HG02840 (cell line): ENCODE data around the gene PARD3B.
"Not testable (repeated sequence)": the region's sequence is repeated elsewhere in the genome, so short reads cannot be mapped to it uniquely, and the experiment has no call there.

Experiments
- ATAC-seq: cut with Tn5 transposase; IDR thresholded peaks from one replicate; pipeline ENCODE4 v1.9.1; 2021; ENCODE audit warnings: mild to moderate bottlenecking, moderate library complexity, moderate number of reproducible peaks; ENCODE audit not compliant: unreplicated experiment, low FRiP score

Gene PARD3B

DNA sequence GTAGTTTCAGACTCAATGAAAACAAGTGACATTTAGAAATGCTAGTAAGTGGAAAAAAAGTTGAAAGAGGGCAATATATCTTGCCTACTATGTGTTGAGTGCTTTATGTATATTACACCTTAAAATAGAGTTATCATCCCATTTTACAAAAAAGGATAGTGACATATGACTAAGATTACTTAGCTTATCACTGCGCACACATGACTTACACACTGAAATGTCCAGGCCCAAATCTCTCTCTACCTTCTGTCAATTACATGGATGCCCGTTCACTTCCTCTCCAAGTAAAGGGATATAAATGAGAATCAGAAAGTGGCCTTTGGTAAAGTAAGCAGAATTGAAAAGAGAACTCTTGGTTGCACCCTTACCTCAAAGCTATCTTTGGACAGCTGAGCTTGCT is 3.6 kb upstream of the PARD3B start:
- ATAC-seq = no peak

DNA sequence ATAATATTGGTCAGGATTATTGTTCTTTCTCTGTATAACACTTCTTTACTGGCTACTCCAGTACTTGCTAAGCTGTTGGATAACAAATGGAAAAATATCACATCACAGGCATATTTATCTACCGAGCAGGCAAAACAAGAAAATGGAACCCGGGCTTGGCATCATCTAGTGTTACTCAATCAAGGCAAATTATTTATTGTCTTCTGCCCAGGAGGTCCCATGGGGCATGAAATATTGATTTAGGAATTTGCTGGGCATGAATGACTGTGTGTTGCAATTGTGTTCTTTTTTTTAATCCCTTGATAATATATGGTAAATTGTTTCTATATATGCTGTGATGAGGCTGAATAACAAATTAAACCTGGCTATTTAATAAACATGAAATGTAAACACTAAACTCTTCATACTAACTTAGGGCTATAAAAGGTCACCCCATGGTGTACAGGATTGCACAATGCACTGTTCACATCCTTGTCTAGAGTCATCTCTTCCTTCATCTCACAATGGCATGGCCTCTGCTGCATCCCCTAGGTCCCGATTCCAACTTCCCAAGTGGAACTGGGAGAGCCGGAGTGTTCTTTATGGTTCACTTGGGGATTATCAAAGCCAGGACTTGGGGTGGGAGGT is 2.2 kb upstream of the PARD3B start:
- no peak for ATAC-seq

DNA sequence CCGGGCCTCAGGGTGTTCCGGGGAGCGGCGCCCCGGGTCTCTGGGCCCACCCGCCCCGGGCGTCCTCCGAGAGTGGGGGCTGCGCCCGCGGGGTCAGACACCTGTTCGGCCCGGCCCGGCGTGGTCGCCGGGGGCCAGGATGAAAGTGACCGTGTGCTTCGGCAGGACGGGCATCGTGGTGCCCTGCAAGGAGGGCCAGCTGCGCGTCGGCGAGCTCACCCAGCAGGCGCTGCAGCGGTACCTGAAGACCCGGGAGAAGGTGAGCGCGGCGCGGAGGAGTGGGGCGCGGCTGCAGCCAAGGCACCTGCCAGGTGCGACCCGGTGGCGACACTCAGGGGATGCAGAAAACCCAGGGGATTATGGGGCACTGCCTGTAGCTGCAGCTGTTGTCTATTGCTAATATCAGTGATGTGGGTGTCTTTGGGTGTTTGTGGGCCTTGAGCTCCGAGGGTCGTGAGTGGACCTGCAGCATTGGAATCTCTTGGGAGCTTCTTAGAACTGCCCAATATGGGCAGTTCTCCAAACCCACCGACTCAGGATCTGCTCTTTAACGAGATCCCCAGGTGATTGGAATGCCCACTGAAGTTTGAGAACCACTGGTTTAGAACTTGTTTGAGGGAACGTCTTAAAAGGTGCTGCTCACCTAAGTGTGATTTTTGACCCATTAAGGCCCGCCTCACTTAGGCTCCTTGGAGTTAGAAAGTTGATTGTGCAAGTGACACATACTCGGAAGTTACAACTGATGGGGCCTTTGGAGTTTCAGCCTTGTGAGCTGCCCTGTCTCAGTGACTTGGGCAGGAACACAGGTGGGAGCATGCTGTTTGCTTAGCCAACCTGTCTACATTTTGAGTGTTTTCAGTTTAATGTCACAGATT is 823 bp downstream of the PARD3B start:
- no peak for ATAC-seq

DNA sequence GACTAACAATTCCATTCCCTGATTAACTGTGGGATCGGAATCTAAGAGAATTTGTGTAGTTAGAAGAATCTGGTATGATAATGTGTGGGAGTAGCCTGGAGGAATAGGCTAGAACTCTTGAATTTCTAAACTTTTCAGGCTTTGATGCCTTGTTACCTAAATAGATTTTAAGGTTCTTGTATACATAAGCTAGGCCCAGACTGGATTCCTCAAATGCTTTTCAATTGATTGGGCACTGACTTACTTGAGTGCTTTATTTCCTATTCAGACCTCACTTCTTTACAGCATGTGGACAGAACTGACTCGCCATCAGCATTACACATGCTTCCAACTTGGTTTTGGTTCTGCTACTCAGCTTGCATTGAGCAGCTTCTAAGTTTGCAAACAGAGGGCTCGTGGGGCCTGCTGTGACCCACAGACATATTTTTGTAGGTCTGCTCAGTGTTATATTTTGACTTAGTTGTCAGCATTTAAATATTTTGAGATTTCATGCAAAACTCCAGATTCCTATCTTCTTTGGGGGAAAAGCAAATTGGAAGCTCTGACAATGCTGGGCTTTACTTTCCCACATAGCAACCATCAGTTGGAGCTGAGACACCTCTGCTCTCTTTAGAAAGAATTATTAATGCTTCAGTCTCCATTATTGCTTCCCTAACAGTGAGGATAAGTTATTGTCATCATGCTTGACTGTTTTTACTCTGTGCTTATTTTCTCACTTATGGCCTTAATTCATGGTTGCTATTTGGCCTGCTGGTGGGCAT is 5.7 kb downstream of the PARD3B start:
- no peak for ATAC-seq

DNA sequence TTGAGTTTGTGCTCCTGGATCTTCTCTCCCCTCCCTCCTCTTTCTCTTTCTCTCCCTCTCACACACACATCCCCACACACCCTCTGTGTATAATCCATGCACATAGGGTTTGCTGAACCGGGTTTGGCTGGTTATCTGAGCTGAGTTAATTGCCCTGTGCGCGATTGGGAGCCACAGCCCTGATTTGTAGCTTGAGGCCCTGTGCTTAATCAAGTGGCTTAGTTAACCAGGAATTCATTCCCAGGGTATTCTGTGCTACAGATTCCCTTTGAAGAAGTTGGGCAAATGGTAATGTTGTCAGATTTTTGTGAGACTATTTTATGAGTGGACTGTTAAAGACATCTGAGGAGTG is 6.2 kb downstream of the PARD3B start:
- ATAC-seq = no peak

DNA sequence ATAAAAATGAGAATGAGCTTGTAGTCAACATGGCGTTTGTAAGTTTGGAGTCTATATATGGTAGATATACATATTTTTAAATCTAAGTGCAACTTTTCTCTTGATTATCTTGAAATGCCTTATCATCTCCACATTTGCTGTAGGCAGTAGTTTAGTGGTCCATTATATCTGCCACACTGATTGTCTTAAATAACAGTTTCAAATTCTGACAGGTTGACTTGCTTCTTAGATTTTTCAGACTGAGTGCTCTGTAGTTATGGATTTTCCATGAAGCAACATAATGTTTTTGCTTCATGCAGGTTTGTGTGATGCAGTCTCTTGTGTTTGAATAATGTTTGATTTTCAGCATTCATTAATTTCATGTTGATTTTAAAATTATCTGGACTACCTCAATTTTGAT is 12.3 kb downstream of the PARD3B start:
- no peak for ATAC-seq

DNA sequence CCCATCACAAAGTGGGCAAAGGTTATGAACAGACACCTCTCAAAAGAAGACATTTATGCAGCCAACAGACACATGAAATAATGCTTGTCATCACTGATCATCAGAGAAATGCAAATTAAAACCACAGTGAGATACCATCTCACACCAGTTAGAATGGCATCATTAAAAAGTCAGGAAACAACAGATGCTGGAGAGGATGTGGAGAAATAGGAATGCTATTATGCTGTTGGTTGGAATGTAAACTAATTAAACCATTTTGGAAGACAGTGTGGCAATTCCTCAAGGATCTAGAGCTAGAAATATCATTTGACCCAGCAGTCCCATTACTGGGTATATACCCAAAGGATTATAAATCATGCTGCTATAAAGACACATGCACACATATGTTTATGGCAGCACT is 14.1 kb downstream of the PARD3B start:
- ATAC-seq = not testable (repeated sequence)

DNA sequence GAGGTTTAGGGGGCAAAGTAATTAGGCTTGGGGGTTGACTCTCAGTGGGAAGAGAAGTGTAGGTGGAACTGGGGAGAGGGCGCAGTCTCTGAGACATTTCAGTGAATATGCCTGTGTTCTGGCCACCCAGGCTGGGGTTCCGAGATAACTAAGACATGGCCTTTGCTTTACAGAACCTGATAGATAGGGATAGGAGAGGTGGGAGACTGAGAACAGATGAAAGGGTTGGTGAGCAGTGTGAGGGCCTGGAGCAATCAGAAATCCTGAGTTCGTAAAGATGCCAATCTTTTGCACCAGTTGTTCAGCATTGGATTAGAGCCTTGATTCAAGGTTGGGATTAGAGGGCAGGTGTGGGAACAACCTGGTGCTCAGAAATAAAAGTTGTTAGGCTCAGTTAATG is 15.6 kb downstream of the PARD3B start:
- ATAC-seq = no peak

DNA sequence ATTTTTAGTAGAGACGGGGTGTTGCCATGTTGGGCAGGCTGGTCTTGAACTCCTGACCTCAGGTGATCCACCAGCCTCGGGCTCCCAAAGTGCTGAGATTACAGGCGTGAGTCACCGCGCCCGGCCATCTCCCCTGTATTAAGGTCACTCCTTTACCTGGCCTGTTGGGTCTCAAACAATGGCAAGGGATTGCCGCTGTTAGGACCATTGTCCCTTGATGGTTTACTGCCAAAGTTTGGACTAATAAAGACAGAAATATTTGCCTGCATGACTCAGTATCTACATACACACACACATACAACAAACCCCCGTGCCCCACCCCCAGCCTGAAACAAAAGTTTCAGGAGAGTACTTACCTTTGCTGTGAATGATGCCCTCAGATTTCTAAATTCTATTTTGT is 16.5 kb downstream of the PARD3B start:
- ATAC-seq = no peak

DNA sequence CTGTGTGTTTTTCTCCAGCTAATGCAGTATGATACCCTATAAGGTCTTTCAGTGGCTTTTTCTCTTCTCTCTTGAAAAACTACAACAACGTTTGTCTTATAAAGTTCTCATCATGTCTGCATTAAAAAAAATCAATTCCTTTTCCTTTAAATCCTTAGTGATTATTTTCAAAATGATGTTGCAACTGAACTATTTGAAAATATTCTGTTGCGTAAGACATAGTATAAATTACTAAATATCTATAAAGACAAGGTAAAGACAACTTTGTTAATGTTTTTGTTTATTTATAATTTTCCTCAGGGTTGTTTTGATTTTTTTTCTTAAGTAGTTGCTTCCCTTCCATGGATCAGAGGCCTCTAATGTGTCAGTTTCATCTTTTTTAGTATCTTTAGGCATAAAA is 21.2 kb downstream of the PARD3B start:
- ATAC-seq = no peak

DNA sequence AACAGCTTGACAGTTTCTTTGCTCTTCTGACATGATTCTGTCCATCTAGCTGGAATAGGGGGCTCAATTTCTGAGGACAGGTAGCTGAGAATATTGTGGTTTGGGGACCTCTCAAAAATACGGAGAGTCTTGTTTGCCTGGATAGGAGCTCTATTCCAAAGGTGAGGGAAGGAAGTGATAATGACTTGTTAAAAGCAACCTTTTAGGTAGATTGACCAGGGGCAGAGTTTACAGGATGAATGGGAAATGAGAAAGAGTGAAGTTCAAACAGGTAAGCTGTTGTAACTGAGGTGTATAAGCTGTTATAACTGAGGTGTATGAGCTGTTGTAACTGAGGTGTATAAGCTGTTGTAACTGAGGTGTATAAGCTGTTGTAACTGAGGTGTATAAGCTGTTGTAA is 25.1 kb downstream of the PARD3B start:
- ATAC-seq = no peak

DNA sequence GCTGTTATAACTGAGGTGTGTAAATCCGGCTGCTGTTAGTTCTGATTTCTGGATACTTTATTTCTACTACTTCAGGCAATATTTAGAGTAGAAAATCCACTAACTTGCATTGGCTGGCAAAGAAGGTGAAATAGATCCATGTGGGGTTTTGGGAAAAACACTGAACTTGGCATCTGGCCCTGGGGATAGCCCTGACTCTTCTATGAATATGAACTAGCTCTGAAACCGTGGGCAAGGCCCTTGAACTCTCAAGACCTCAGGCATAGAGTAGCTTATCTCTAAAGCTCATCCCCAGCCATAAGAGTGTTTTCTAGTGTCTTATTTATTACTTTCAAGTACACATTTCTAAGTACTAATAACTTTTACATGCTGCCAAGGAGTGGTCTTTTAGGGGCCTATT is 25.8 kb downstream of the PARD3B start:
- ATAC-seq = no peak

DNA sequence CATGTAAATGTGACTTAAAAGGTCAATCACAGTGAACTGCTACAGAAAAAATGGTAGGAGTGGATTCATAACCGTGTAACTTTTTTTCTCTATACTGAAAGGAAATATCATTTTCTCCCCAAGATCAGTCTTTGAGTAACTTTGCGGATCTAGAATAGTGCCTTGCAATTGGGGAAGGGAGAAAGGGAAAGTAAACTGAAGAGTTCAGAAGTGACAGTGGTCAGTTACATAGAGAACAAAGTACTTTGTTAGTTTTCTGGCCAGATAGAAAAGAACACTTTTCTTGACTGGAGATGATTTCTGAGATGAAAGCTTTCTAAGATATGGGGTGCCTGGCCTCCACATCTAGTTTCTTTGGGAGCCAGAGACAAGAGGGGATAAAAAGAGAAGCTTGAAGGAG is 26.6 kb downstream of the PARD3B start:
- ATAC-seq = no peak

DNA sequence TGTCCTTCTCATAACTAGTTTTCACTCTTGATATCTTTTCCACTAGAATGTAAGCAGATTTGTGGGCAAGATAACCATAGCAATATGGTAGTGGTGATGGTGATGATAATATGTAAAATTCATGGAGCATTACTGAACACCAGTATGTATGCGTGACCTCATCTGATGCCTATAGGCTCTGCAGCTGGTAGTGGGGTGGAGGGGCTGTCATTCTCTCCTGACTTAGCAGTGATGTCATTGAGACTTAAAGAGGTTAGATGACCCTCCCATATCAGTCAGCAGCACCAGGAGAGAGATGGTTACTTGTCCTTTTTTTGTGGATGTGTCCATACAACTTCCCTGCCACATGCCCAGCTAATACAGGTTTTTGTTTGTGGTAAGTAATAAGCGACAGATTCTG is 27.9 kb downstream of the PARD3B start:
- no peak for ATAC-seq

DNA sequence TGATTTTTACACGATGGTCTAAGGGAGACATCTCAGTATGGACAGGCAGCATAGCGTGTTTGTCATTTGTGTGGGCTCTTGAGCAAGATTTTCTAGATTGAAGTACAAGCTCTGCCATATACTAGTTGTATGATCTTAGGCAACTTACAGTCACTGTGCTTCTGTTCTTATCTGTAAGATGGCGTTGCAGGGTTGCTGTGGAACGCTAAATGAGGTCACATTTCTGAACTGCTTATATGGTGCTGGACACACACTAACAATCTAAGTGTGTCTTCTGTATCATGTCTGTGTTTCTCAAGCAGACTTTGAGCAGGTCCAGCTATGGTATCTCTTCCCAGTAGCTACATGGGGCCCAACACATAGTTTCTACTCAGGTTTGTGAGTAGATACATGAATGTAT is 29.2 kb downstream of the PARD3B start:
- ATAC-seq = no peak

DNA sequence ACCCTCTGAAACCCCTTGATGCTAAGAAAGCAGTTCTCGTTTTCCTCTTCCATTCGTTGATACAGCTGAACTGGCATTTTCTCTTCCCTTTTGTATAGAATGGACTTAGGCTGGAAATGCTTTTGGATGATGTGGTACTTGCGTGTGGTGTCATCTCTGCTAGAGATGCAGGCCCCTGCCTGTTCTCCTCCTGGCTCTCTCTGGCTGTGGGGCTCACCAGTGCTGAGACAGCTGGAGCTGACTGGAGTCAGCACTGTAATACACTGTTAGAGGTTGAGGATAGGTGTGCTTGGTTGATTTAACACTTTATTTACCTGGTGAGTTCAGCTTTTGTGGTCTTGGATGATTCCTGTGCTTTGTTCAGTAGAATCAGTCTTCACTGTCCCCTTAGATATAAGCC is 30.2 kb downstream of the PARD3B start:
- no peak for ATAC-seq

DNA sequence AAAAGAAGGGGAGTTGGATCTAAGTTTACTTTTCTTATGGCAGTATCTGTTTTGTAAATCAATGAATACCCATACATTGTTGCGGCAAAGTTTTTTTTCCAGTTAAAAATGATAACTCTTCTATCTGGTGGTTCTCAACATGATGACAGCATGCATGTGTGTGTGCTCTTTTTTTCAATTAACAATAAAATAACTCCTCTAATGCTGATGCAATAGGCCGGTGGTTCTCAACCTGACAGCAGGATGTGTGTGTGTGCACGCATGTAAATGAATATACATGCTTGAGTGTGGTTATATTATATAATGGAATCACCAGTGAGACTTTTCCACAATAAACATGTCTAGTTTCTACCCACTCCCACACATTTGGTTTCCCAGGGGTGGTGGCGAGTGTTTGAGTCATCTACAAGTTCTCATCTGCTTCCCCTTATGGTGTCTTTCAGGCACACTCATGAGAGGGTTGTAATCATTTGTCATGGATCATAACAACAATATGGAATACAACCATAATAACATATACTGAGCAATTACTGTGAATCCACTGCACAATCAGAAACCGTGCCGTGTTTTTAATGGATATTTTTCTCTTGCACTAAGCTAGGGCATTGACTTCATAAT is 31.2 kb downstream of the PARD3B start:
- ATAC-seq = no peak

DNA sequence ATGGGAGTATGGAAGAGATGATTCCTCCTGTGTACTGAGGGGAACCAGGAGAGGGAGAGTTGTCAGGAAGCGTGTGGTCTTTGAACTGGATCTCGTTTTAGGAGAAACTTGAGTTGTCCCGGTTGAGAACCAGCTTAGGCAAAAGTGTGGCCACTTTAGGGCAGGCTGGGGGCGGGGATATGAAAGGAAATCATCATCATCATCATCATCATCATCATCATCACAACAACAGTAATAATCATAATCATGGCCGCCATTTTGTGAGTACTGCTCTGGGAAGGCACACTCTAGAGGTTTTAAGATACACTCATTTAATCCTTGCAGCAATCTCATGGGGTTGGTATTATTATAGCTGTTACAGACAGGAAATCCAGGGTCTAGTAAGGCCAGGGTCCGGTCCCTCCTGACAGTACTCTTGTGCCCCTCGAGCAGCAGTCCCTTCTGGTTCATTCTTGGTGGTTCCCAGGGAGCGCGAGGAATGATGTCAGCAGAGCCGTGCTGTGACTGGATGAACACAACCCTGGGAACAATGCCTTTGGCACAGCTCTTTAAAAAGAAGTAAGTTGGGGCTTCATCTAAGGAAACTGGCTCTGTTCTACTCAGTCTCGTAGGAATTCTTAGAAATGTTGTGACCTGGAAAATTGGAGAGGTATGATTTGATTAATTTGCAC is 33.8 kb downstream of the PARD3B start:
- ATAC-seq = no peak

DNA sequence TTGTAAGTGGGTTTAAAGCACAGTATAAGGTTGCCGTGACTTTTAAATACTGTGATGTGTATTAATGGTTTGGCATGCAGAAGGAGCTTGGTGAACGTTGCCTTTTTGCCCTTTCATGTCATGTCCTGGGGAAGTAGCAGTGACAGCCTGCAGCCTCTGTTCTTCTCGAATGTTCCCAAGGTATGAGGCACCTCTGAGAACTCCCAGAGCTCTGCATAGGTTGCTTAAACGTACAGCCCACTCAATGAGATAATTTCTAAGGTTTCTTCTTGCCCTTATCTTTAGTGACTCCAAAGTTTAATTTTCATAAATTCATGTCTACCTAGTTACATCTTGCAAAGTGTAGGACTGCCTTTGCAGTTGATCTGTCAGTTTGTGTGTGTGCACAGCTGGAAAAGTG is 36.7 kb downstream of the PARD3B start:
- no peak for ATAC-seq

DNA sequence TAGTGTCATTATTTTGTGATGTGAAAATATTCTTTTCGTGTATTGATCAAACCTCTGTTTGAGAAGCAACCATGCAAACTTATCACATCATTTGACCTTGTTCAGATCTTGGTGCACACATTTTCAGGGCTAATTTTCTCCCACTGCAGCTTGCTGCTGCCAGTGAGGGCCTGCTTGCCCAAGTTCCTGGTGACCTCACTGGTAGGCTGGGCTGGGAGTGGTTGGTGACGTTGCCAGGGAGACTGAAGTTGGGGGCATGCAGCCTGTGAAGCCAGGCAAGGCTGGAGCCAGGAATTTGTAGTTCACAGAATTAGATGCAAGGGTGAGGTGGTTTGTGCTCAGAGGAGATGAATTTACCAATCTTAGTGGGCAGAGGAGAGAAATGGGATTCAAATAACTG is 38.5 kb downstream of the PARD3B start:
- ATAC-seq = no peak

DNA sequence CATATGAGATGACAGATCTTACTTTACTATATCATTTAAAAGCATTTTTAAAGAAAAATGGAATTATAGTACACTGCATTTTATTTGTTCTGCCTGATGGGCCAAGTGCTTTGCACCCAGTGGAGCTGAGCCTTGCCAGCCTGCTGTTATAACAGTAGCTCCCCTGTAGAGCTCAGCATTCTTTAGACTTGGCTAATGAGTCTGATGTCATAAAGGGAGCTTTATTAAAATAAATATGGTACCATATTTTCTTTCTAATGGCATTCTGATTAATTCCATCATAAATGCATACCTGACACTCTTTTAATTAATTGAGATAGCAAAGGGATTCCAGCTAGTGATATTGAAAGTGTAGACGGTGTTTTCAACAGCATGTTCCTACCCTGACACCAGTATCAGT is 40.7 kb downstream of the PARD3B start:
- no peak for ATAC-seq
